CD14-positive monocyte (primary cell): ENCODE measurements around the gene BEST1. TPM values are rescaled to one million over a fixed set of nuclear protein-coding genes. Genes with fewer than 3 reads are reported as not detected.

Source experiments
- DNase-seq, 3 donors: peaks; one replicate each; pipeline ENCODE4 v3.0.0-alpha.2; 2011 to 2022
- H2AFZ ChIP-seq: 2 replicates; pipeline ENCODE4 v1.6.0; 2012; ENCODE audit warnings: mild to moderate bottlenecking, low read depth, low read length, inconsistent platforms; ENCODE audit not compliant: insufficient read depth, poor library complexity, severe bottlenecking
- H3K27ac ChIP-seq, 2 donors: 1 replicate in 1 of 2; 2 replicates in 1 of 2; pipeline ENCODE4 v1.5.1; 2012 to 2013; ENCODE audit warnings: low read length in 2 of 2, control low read depth in 1 of 2, inconsistent platforms in 1 of 2, low read depth in 1 of 2, mild to moderate bottlenecking in 1 of 2
- H3K27me3 ChIP-seq, 2 donors: one replicate each; pipeline versions ENCODE4 v1.6.0 to v1.6.1; 2011 to 2013; ENCODE audit warnings: low read length in 2 of 2; ENCODE audit not compliant: control insufficient read depth in 2 of 2, insufficient read depth in 2 of 2
- H3K36me3 ChIP-seq, 2 donors: replicated peaks in 1 of 2; 1 replicate in 1 of 2; 2 replicates in 1 of 2; pipeline versions ENCODE4 v1.5.1 to v1.6.1; 2012 to 2013; ENCODE audit warnings: low read length in 2 of 2, control low read depth in 1 of 2, inconsistent platforms in 1 of 2, mild to moderate bottlenecking in 1 of 2; ENCODE audit not compliant: insufficient read depth in 2 of 2, control insufficient read depth in 1 of 2
- H3K4me1 ChIP-seq, 2 donors: 1 replicate in 1 of 2; 2 replicates in 1 of 2; pipeline versions ENCODE4 v1.5.1 to v1.6.1; 2012 to 2013; ENCODE audit warnings: low read length in 2 of 2, control low read depth in 1 of 2, inconsistent platforms in 1 of 2, mild to moderate bottlenecking in 1 of 2, moderate library complexity in 1 of 2; ENCODE audit not compliant: insufficient read depth in 2 of 2, control insufficient read depth in 1 of 2
- H3K4me2 ChIP-seq: replicated peaks from 2 replicates; pipeline ENCODE3; 2012; ENCODE audit warnings: low read length, moderate library complexity, mild to moderate bottlenecking; ENCODE audit not compliant: poor library complexity, severe bottlenecking; ENCODE audit errors: extremely low read depth
- H3K4me3 ChIP-seq, 3 experiments: fragments of 200-600 bp in 1 of 3; sonication (generic) in 1 of 3; replicated peaks in 1 of 3; 1 replicate in 2 of 3; 2 replicates in 1 of 3; pipeline ENCODE4 v1.5.1; 2011 to 2013; ENCODE audit warnings: low read length in 3 of 3, mild to moderate bottlenecking in 3 of 3, control low read depth in 2 of 3, low read depth in 2 of 3, inconsistent platforms in 1 of 3, moderate library complexity in 1 of 3
- H3K79me2 ChIP-seq: 2 replicates; pipeline ENCODE4 v1.6.0; 2012; ENCODE audit warnings: mild to moderate bottlenecking, control low read depth, inconsistent platforms, low read length, moderate library complexity; ENCODE audit not compliant: insufficient read depth
- H3K9ac ChIP-seq: 2 replicates; pipeline ENCODE4 v1.6.0; 2017; ENCODE audit warnings: low read length, mild to moderate bottlenecking; ENCODE audit not compliant: insufficient read depth, poor library complexity, severe bottlenecking
- H3K9me3 ChIP-seq, 2 donors: replicated peaks in 1 of 2; 1 replicate in 1 of 2; 2 replicates in 1 of 2; pipeline versions ENCODE4 v1.5.1 to v1.6.1; 2012 to 2013; ENCODE audit warnings: low read length in 2 of 2, control low read depth in 1 of 2; ENCODE audit not compliant: control insufficient read depth in 1 of 2, insufficient read depth in 1 of 2
- H4K20me1 ChIP-seq: 2 replicates; pipeline ENCODE4 v1.6.0; 2012; ENCODE audit warnings: mild to moderate bottlenecking, low read length, control low read depth, moderate library complexity; ENCODE audit not compliant: insufficient read depth
- H3K27ac Mint-ChIP-seq, 7 donors: one replicate each; pipeline ENCODE4 v1.8.0; 2020; ENCODE audit warnings: mild to moderate bottlenecking in 7 of 7, mixed read lengths in 7 of 7, moderate library complexity in 6 of 7, inconsistent platforms in 2 of 7
- H3K27me3 Mint-ChIP-seq, 3 donors: one replicate each; pipeline ENCODE4 v1.8.0; 2021 to 2022; ENCODE audit warnings: low read depth in 3 of 3, mild to moderate bottlenecking in 3 of 3, mixed read lengths in 3 of 3, moderate library complexity in 3 of 3, inconsistent platforms in 1 of 3
- H3K36me3 Mint-ChIP-seq, 2 donors: one replicate each; pipeline ENCODE4 v1.8.0; 2020; ENCODE audit warnings: mixed read lengths in 2 of 2, inconsistent platforms in 1 of 2, mild to moderate bottlenecking in 1 of 2
- H3K4me1 Mint-ChIP-seq: one replicate; pipeline ENCODE4 v1.8.0; 2020; ENCODE audit warnings: mild to moderate bottlenecking, mixed read lengths
- H3K4me3 Mint-ChIP-seq, 2 donors: one replicate each; pipeline ENCODE4 v1.8.0; 2020; ENCODE audit warnings: mild to moderate bottlenecking in 2 of 2, mixed read lengths in 2 of 2, moderate library complexity in 1 of 2
- H3K9me3 Mint-ChIP-seq, 7 donors: one replicate each; pipeline ENCODE4 v1.8.0; 2020 to 2022; ENCODE audit warnings: mixed read lengths in 7 of 7, mild to moderate bottlenecking in 6 of 7, moderate library complexity in 6 of 7, inconsistent platforms in 2 of 7
- WGBS: methylation state at CpG from one replicate; pipeline ENCODE4 v1.1.5; 2013; ENCODE audit warnings: missing lambda C conversion rate; ENCODE audit not compliant: insufficient coverage; 5-methylcytosine and 5-hydroxymethylcytosine counted together
- intact Hi-C, 2 donors: fragments of 100-400 bp; cut with micrococcal nuclease; formaldehyde crosslinking; loops; one replicate each; pipeline versions ENCODE4 v1.15.0 to v1.15.1; 2023
- polyA plus RNA-seq, 3 donors: library from polyadenylated mRNA; depleted of rRNA in 1 of 3; unstranded in 2 of 3; stranded (reverse) in 1 of 3; fragments of 300-500 nt in 2 of 3; fragments of >200 nt in 1 of 3; fragmentation: Illumina TruSeq in 2 of 3; gene quantifications; 1 replicate in 2 of 3; 2 replicates in 1 of 3; pipeline ENCODE4 v1.2.3, GENCODE V29; 2012 to 2021
- TF ChIP-seq, protein P1 (sequence below): fragments of 200-600 bp; IDR thresholded peaks from one replicate; pipeline ENCODE4 v1.8.0; 2022; ENCODE audit warnings: antibody characterized with exemption, mild to moderate bottlenecking

Gene BEST1
- polyA plus RNA-seq, 3 donors, result 5.9 to 24.9 (median 7.4) TPM

DNA sequence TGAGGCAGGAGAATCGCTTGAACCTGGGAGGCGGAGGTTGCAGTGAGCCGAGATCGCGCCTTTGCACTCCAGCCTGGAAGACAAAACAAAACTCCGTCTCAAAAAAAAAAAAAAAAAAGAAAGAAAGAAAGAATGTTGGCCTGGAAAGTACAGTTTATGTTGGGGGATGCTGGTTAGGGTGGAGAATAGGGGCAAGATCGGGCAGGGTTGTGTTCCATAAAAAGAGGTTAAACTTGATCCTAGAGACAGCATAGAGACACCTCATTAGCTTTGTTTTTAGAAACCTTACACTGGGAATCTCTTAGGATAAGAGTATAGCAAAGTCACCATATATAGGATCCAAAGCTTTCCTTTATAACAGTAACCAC, 19.2 kb downstream of the BEST1 start:
- peaks cover 60% of the 10 kb centered on the region for H3K79me2 ChIP-seq
- H3K4me1 ChIP-seq, result peaks cover 69% of the 10 kb centered on the region in 2 donors
- H3K27ac ChIP-seq, result peak overlapping the region; percentile 95 to 99
- peaks cover 36% of the 10 kb centered on the region for H4K20me1 ChIP-seq
- Mint-ChIP-seq H3K27me3 (peaks cover 0 to 33% (median 0%) of the 10 kb centered on the region in 3 donors), H3K27ac (peak overlapping the region; percentile 98 to 100 (median 99)), H3K9me3 (peaks cover 0 to 18% (median 9%) of the 10 kb centered on the region in 7 donors), H3K36me3 (peaks cover 44 to 49% of the 10 kb centered on the region in 2 donors), H3K4me1 (peaks cover 59% of the 10 kb centered on the region), H3K4me3 (peak overlapping the region; percentile 95 to 97)
- no peak overlapping the region for H2AFZ ChIP-seq
- peak overlapping the region in 1 of 3 experiments; percentile 100 for H3K4me3 ChIP-seq
- DNase-seq, result no peak
- intact Hi-C loops, result loop anchor here in 1 of 2 donors (5.0 kb wide), 1 partner anchor 583 kb away; no protein-coding TSS in a partner anchor
- TF ChIP-seq, protein P1, sequence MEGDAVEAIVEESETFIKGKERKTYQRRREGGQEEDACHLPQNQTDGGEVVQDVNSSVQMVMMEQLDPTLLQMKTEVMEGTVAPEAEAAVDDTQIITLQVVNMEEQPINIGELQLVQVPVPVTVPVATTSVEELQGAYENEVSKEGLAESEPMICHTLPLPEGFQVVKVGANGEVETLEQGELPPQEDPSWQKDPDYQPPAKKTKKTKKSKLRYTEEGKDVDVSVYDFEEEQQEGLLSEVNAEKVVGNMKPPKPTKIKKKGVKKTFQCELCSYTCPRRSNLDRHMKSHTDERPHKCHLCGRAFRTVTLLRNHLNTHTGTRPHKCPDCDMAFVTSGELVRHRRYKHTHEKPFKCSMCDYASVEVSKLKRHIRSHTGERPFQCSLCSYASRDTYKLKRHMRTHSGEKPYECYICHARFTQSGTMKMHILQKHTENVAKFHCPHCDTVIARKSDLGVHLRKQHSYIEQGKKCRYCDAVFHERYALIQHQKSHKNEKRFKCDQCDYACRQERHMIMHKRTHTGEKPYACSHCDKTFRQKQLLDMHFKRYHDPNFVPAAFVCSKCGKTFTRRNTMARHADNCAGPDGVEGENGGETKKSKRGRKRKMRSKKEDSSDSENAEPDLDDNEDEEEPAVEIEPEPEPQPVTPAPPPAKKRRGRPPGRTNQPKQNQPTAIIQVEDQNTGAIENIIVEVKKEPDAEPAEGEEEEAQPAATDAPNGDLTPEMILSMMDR, result no peak
- H3K9me3 ChIP-seq, result no peaks in the 10 kb centered on the region
- peaks cover 16 to 28% of the 10 kb centered on the region in 2 donors for H3K36me3 ChIP-seq
- H3K27me3 ChIP-seq, result no peaks in the 10 kb centered on the region
- WGBS, result 100% methylated on average over 2 of the region's 7 CpGs
- H3K9ac ChIP-seq, result peak overlapping the region; percentile 100
- peak overlapping the region; percentile 89 for H3K4me2 ChIP-seq

DNA sequence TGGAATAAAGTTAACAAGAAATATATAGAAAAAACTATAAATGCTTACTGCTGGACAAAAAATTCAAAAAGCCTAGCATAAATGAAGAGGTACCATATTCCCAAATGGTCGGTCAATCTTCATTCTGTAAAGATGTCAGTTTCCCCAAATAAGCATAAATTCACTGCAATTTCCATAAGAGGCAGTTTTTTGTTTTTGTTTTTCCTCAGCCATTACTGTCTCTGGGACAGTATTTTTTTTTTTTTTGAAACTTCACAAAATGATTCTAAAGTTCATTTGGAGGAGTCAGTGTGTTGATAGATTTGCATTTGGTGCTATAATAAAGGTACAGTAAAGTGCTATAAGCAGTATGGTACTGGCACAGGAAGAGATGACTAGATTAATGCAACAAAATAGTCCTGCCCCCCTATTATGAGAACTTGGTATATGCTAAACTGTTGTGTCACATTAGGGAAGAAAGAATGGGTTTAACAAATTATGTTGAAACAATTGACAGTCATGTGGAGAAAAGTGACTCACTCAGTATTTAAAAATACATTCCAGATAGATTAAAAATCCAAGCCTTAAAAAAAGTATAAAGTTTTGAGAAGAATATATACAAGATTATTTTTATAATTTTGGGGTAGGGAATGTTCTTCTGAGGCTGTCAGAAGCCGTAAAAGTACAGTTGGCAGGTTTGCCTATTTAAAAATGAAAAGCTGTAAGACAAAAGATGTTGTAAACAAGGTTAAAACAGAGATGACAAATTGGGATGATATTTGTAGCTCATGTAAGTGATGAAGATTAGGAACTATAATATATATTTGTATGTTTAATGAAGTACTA, 19.9 kb downstream of the BEST1 start:
- H3K4me3 Mint-ChIP-seq, result peak overlapping the region; percentile 75 to 97
- no peak overlapping the region for H2AFZ ChIP-seq
- peak; percentile 88 to 96 (median 92) for DNase-seq
- H3K4me3 ChIP-seq, result peak overlapping the region in 1 of 3 experiments; percentile 100
- H3K27ac Mint-ChIP-seq, result peak overlapping the region; percentile 98 to 100 (median 99)
- H3K4me1 Mint-ChIP-seq, result peaks cover 57% of the 10 kb centered on the region
- TF ChIP-seq, protein P1, result no peak
- WGBS, result 33% methylated on average over 1 of the region's 2 CpGs
- peaks cover 13 to 22% of the 10 kb centered on the region in 2 donors for H3K36me3 ChIP-seq
- no peaks in the 10 kb centered on the region for H3K9me3 ChIP-seq
- peaks cover 0 to 16% (median 9%) of the 10 kb centered on the region in 7 donors for H3K9me3 Mint-ChIP-seq
- H3K4me2 ChIP-seq, result peak overlapping the region; percentile 89
- H3K4me1 ChIP-seq, result peaks cover 62 to 63% of the 10 kb centered on the region in 2 donors
- H3K9ac ChIP-seq, result peak overlapping the region; percentile 100
- no peaks in the 10 kb centered on the region for H3K27me3 ChIP-seq
- peaks cover 0 to 27% (median 0%) of the 10 kb centered on the region in 3 donors for H3K27me3 Mint-ChIP-seq
- peaks cover 29% of the 10 kb centered on the region for H4K20me1 ChIP-seq
- H3K27ac ChIP-seq, result peak overlapping the region; percentile 94 to 95
- intact Hi-C loops, result loop anchor here (5.0 kb wide), 2 partner anchors 572 to 582 kb away; no protein-coding TSS in a partner anchor
- peaks cover 53% of the 10 kb centered on the region for H3K79me2 ChIP-seq
- peaks cover 38 to 42% of the 10 kb centered on the region in 2 donors for H3K36me3 Mint-ChIP-seq
